ENCODE results near the gene SYNPR. TPM values are rescaled to one million over a fixed set of nuclear protein-coding genes. Genes with fewer than 3 reads are reported as not detected.

SYNPR gene
- total RNA-seq, 1 experiment from 2014 or later, result 0.17 TPM

DNA sequence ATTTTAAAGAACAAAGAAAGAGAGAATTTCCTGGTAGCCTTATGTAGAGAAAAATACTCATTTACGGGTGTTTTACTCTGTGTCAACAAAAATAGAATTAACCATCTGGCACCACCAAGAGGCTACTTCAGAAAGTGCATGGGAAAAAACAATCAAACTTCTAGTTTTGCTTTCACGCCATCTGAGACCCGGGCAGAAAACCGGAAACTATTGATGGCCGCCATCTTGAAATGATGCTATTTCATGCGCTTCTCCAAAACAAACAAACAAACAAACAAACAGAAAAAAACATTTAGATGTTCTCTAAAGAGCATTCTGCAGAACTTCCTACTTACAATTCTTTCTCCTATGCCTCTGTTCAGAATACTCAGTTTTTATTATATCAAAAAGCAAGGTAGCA lies 49.4 kb upstream of the SYNPR start:
- H2BK12ac ChIP-seq (ENCODE audit: insufficient read length, low read depth, low read length), result no peak overlapping the region
- Mint-ChIP-seq H3K27ac (peak overlapping the region in 2 of 3 experiments; percentile 38 to 85; a peak in 3 of 7 replicates), H3K4me3 (no peak overlapping the region), H3K27me3 (ENCODE audit: low read depth) (peaks cover 3% of the 10 kb centered on the region), H3K9me3 (no peaks in the 10 kb centered on the region), H3K36me3 (ENCODE audit: insufficient read depth in 1 of 3, low read depth in 3 of 3) (no peaks in the 10 kb centered on the region), H3K4me1 (peaks cover 20% of the 10 kb centered on the region in 2 experiments)
- H2AK5ac ChIP-seq (ENCODE audit: insufficient read length, low read length), result no peak overlapping the region
- no peak overlapping the region for H3K9ac ChIP-seq (ENCODE audit: extremely low read depth, insufficient read length, low read length)
- no peaks in the 10 kb centered on the region for H3K79me1 ChIP-seq (ENCODE audit: insufficient read depth, low read depth, low read length, poor library complexity, severe bottlenecking)
- H3K27me3 ChIP-seq (ENCODE audit: insufficient read depth, low read length), result no peaks in the 10 kb centered on the region
- no peaks in the 10 kb centered on the region for H3K79me2 ChIP-seq (ENCODE audit: insufficient read depth, low read length)
- no peak overlapping the region for H2BK5ac ChIP-seq (ENCODE audit: insufficient read length, low read length)
- DNase-seq, result peak; percentile 55
- H3K4ac ChIP-seq (ENCODE audit: low read depth, low read length), result no peak overlapping the region
- H3K27ac ChIP-seq (ENCODE audit: insufficient read length, low read depth, low read length), result no peak overlapping the region
- TF ChIP-seq, protein P1, sequence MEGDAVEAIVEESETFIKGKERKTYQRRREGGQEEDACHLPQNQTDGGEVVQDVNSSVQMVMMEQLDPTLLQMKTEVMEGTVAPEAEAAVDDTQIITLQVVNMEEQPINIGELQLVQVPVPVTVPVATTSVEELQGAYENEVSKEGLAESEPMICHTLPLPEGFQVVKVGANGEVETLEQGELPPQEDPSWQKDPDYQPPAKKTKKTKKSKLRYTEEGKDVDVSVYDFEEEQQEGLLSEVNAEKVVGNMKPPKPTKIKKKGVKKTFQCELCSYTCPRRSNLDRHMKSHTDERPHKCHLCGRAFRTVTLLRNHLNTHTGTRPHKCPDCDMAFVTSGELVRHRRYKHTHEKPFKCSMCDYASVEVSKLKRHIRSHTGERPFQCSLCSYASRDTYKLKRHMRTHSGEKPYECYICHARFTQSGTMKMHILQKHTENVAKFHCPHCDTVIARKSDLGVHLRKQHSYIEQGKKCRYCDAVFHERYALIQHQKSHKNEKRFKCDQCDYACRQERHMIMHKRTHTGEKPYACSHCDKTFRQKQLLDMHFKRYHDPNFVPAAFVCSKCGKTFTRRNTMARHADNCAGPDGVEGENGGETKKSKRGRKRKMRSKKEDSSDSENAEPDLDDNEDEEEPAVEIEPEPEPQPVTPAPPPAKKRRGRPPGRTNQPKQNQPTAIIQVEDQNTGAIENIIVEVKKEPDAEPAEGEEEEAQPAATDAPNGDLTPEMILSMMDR (conservative IDR thresholded peaks at IDR 0.05), result peak; percentile 81
- no peak overlapping the region for H2AFZ ChIP-seq (ENCODE audit: low read length)
- H3T11ph ChIP-seq (ENCODE audit: low read length), result no peak overlapping the region
- H3K56ac ChIP-seq (ENCODE audit: insufficient read length, low read depth, low read length), result no peak overlapping the region
- H3K9me3 ChIP-seq (ENCODE audit: control insufficient read depth, low read depth, low read length), result no peaks in the 10 kb centered on the region
- H2BK15ac ChIP-seq (ENCODE audit: low read depth, low read length), result no peak overlapping the region
- no peak overlapping the region for H4K8ac ChIP-seq (replicated peaks; ENCODE audit: insufficient read length, low read depth, low read length)
- H2BK20ac ChIP-seq (ENCODE audit: low read depth, low read length, poor library complexity, severe bottlenecking), result no peak overlapping the region
- H4K5ac ChIP-seq (ENCODE audit: insufficient read length, low read depth, low read length), result no peak overlapping the region
- H3K23me2 ChIP-seq (ENCODE audit: insufficient read length, low read depth, low read length, poor library complexity, severe bottlenecking), result no peaks in the 10 kb centered on the region
- H3K4me2 ChIP-seq (ENCODE audit: insufficient read depth, insufficient read length, low read length), result no peak overlapping the region
- H4K91ac ChIP-seq (ENCODE audit: insufficient read length, low read depth, low read length), result no peak overlapping the region
- no peak overlapping the region for H2BK120ac ChIP-seq (ENCODE audit: low read depth, low read length, poor library complexity, severe bottlenecking)
- no CpG with 5 or more reads among the region's 6 CpGs for WGBS (ENCODE audit: extremely low coverage, insufficient read length, low lambda C conversion rate)
- peaks cover 6% of the 10 kb centered on the region for H3K4me1 ChIP-seq (ENCODE audit: insufficient read depth, low read length)
- no peak overlapping the region for H3K18ac ChIP-seq (ENCODE audit: insufficient read length, low read depth, low read length)
- H4K20me1 ChIP-seq (ENCODE audit: control insufficient read depth, insufficient read depth, insufficient read length), result no peaks in the 10 kb centered on the region
- H3K14ac ChIP-seq (ENCODE audit: insufficient read depth, low read length), result no peak overlapping the region
- no peak overlapping the region for H3K23ac ChIP-seq (ENCODE audit: insufficient read length, low read depth, low read length)

Data from H9 (cell line).